ENCODE results near the gene IZUMO4. TPM values are rescaled to one million over a fixed set of nuclear protein-coding genes. Genes with fewer than 3 reads are reported as not detected.

Gene IZUMO4
- total and polyA plus RNA-seq, 2 donors (not counting 1 experiment from before 2014, with no cell fraction given) = 34.8 to 93.9 TPM

- H3K27me3 Mint-ChIP-seq = no peaks in the 10 kb centered on the region
- Histone ChIP-seq H3K9ac (ENCODE audit: low read length) (no peak overlapping the region), H3K79me2 (ENCODE audit: control insufficient read depth, insufficient read depth, low read length) (peaks cover 83% of the 10 kb centered on the region), H2AFZ (ENCODE audit: insufficient read depth, low read depth, low read length, poor library complexity, severe bottlenecking) (no peak overlapping the region), H3K4me2 (replicated peaks; ENCODE audit: low read depth, low read length, poor library complexity, severe bottlenecking) (no peak overlapping the region), H4K20me1 (ENCODE audit: control insufficient read depth, insufficient read depth, low read length, poor library complexity, severe bottlenecking) (peaks cover 72% of the 10 kb centered on the region), H3K36me3 (replicated peaks in 1 of 2; ENCODE audit: control extremely low read depth in 1 of 2, control insufficient read depth in 1 of 2, extremely low read depth in 1 of 2, insufficient read depth in 2 of 2, low read length in 1 of 2) (peaks cover 0 to 52% of the 10 kb centered on the region in 2 experiments), H3K9me3 (ENCODE audit: control extremely low read depth in 1 of 3, control insufficient read depth in 2 of 3, insufficient read depth in 1 of 3, low read length in 2 of 3) (no peaks in the 10 kb centered on the region), H3K4me3 (ENCODE audit: control extremely low read depth in 1 of 5, extremely low read depth in 1 of 5, insufficient read depth in 1 of 5, low read depth in 2 of 5, low read length in 4 of 5) (no peak overlapping the region), H3K27ac (ENCODE audit: low read length in 2 of 2) (no peak overlapping the region), H3K27me3 (replicated peaks in 1 of 4; ENCODE audit: control extremely low read depth in 1 of 4, control insufficient read depth in 3 of 4, insufficient read depth in 4 of 4, low read length in 3 of 4) (no peaks in the 10 kb centered on the region), H3K4me1 (ENCODE audit: control insufficient read depth in 2 of 2, insufficient read depth in 2 of 2, low read length in 2 of 2) (no peaks in the 10 kb centered on the region)
- WGBS (ENCODE audit: insufficient coverage) = 98% methylated on average over 42 of the region's 50 CpGs
- DNase-seq (no peak), ATAC-seq (ENCODE audit: low read depth) (no peak)
- POLR2A ChIA-PET = interaction anchor here (0.6 kb wide), 1 partner anchor 28 kb away, joined by 4 read pairs; no protein-coding TSS in a partner anchor
- CTCF ChIA-PET = no interaction called here
- no peak for TF ChIP-seq CTCF (IDR thresholded peaks at IDR 0.05)
- no peak for TF ChIP-seq EZH2 (IDR thresholded peaks at IDR 0.05; ENCODE audit: borderline replicate concordance, insufficient read depth, low read depth, low read length, poor library complexity, severe bottlenecking)
- peaks cover 10% of the 10 kb centered on the region for H3K4me1 Mint-ChIP-seq
- intact Hi-C loops (cut with micrococcal nuclease) = no loop called here
- no peaks in the 10 kb centered on the region for H3K9me3 Mint-ChIP-seq (ENCODE audit: insufficient read depth)
- H3K27ac Mint-ChIP-seq = no peak overlapping the region
- no peak overlapping the region for H3K4me3 Mint-ChIP-seq
These were observed 39.0 kb downstream of the IZUMO4 start for GRCh38 chr19:2135474-2136402.

- ATAC-seq (ENCODE audit: low read depth) = no peak
- Histone ChIP-seq H4K20me1 (ENCODE audit: control insufficient read depth, insufficient read depth, low read length, poor library complexity, severe bottlenecking) (peaks cover 74% of the 10 kb centered on the region), H3K27ac (ENCODE audit: low read length in 2 of 2) (no peak overlapping the region), H3K4me2 (replicated peaks; ENCODE audit: low read depth, low read length, poor library complexity, severe bottlenecking) (no peak overlapping the region), H3K4me3 (ENCODE audit: control extremely low read depth in 1 of 5, extremely low read depth in 1 of 5, insufficient read depth in 1 of 5, low read depth in 2 of 5, low read length in 4 of 5) (no peak overlapping the region), H3K79me2 (ENCODE audit: control insufficient read depth, insufficient read depth, low read length) (peaks cover 86% of the 10 kb centered on the region), H3K9me3 (ENCODE audit: control extremely low read depth in 1 of 3, control insufficient read depth in 2 of 3, insufficient read depth in 1 of 3, low read length in 2 of 3) (no peaks in the 10 kb centered on the region), H2AFZ (ENCODE audit: insufficient read depth, low read depth, low read length, poor library complexity, severe bottlenecking) (no peak overlapping the region), H3K27me3 (replicated peaks in 1 of 4; ENCODE audit: control extremely low read depth in 1 of 4, control insufficient read depth in 3 of 4, insufficient read depth in 4 of 4, low read length in 3 of 4) (no peaks in the 10 kb centered on the region), H3K4me1 (ENCODE audit: control insufficient read depth in 2 of 2, insufficient read depth in 2 of 2, low read length in 2 of 2) (no peaks in the 10 kb centered on the region), H3K36me3 (replicated peaks in 1 of 2; ENCODE audit: control extremely low read depth in 1 of 2, control insufficient read depth in 1 of 2, extremely low read depth in 1 of 2, insufficient read depth in 2 of 2, low read length in 1 of 2) (peaks cover 0 to 44% of the 10 kb centered on the region in 2 experiments), H3K9ac (ENCODE audit: low read length) (no peak overlapping the region)
- Mint-ChIP-seq H3K9me3 (ENCODE audit: insufficient read depth) (no peaks in the 10 kb centered on the region), H3K4me1 (peaks cover 12% of the 10 kb centered on the region), H3K27me3 (no peaks in the 10 kb centered on the region), H3K27ac (no peak overlapping the region), H3K4me3 (no peak overlapping the region)
- TF ChIP-seq EZH2 (IDR thresholded peaks at IDR 0.05; ENCODE audit: borderline replicate concordance, insufficient read depth, low read depth, low read length, poor library complexity, severe bottlenecking) (no peak), CTCF (IDR thresholded peaks at IDR 0.05) (no peak)
- DNase-seq = no peak
- intact Hi-C loops (cut with micrococcal nuclease) = no loop called here
- 98% methylated on average over 23 of the region's 23 CpGs for WGBS (ENCODE audit: insufficient coverage)
- ChIA-PET CTCF (interaction anchor here (1.2 kb wide), 1 partner anchor 35 kb away, joined by 3 read pairs; no protein-coding TSS in a partner anchor), POLR2A (interaction anchor here (0.6 kb wide), 1 partner anchor 29 kb away, joined by 4 read pairs; no protein-coding TSS in a partner anchor)
These were observed 40.1 kb downstream of the IZUMO4 start for GRCh38 chr19:2136796-2137195.

Measured in B cell (primary cell).